Suprapubic skin (tissue), 3 donors: ENCODE data around the gene NSMF.

ENCODE experiments used
- EP300 ChIP-seq: sonication (generic); formaldehyde crosslinking; IDR thresholded peaks from one replicate; pipeline ENCODE4 v1.6.1; 2017; ENCODE audit warnings: antibody characterized with exemption
- POLR2A ChIP-seq, 2 donors: fragments of 450-650 bp; IDR thresholded peaks; one replicate each; pipeline ENCODE4 v1.6.1; 2017; ENCODE audit warnings: antibody characterized with exemption in 2 of 2, mild to moderate bottlenecking in 2 of 2, moderate library complexity in 2 of 2
- TF ChIP-seq, protein P1 (sequence below), 2 donors: fragments of 200-600 bp in 1 of 2; fragments of 450-650 bp in 1 of 2; sonication (generic) in 1 of 2; IDR thresholded peaks; one replicate each; pipeline ENCODE4 v1.5.1; 2016 to 2019; ENCODE audit warnings: antibody characterized with exemption in 2 of 2, mild to moderate bottlenecking in 1 of 2, moderate library complexity in 1 of 2

DNA sequence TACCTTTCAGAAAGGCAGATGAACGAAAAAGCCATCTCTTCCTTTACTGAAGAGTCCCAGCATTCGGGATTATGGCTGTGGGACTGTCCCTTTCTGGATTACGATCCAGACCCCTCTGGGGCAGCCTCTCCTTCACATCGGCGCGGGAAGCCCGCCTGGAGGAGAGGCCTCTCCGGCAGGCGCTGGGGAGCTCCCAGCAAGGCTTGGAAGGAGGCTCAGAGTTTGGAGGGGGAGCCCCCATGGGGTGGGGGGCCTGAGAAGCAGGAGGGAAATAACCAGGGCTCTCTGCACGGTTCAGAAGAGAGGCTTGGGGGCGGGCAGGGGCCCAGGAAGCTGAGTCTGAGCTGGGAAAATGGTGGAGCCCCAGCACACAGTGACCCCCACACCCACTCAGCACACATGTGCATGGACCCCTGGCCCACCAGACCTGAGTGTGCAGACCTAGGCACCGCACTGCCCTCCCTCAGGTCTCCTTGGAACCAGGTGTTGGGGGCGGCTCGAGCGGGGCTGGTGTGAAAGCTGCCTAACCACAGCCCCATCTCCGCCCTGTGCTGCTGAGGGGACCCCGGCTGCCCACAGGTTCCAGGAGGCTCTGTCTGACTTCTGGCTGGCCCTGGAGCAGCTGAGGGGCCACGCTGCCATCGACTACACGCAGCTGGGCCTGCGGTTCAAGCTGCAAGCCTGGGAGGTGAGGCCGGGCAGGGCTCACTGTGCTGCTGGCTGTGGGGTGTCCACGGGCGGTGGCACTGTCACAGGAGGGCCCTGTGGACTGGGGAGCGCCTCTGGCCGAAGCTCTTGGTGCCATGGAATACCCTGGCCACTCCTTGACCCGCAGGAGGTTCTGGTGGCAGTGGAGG, 31.5 kb downstream of the NSMF start:
- TF ChIP-seq EP300 (no peak), POLR2A (IDR thresholded peaks at IDR 0.05) (no peak)
- TF ChIP-seq, protein P1, sequence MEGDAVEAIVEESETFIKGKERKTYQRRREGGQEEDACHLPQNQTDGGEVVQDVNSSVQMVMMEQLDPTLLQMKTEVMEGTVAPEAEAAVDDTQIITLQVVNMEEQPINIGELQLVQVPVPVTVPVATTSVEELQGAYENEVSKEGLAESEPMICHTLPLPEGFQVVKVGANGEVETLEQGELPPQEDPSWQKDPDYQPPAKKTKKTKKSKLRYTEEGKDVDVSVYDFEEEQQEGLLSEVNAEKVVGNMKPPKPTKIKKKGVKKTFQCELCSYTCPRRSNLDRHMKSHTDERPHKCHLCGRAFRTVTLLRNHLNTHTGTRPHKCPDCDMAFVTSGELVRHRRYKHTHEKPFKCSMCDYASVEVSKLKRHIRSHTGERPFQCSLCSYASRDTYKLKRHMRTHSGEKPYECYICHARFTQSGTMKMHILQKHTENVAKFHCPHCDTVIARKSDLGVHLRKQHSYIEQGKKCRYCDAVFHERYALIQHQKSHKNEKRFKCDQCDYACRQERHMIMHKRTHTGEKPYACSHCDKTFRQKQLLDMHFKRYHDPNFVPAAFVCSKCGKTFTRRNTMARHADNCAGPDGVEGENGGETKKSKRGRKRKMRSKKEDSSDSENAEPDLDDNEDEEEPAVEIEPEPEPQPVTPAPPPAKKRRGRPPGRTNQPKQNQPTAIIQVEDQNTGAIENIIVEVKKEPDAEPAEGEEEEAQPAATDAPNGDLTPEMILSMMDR (IDR thresholded peaks at IDR 0.05), result no peak
